HepG2 (cell line): ENCODE results near the gene MMP24OS. TPM values are rescaled to one million over a fixed set of nuclear protein-coding genes. Genes with fewer than 3 reads are reported as not detected.

Experiments
- DNMT1 ChIP-seq: sonication (generic); formaldehyde crosslinking; IDR thresholded peaks from 2 replicates; pipeline ENCODE4 v1.5.1; 2020; ENCODE audit warnings: mild to moderate bottlenecking, missing genetic modification reagents
- LCORL ChIP-seq, 2 experiments: fragments of 450-650 bp in 1 of 2; sonication (generic) in 1 of 2; formaldehyde crosslinking in 1 of 2; IDR thresholded peaks; 2 replicates each; pipeline versions ENCODE4 v1.5.0 to v1.6.1; 2017 to 2020; ENCODE audit warnings: antibody characterized with exemption in 1 of 2, missing genetic modification reagents in 1 of 2
- NFKBIZ ChIP-seq: IDR thresholded peaks from 2 replicates; pipeline ENCODE4 v1.6.1; 2018; ENCODE audit warnings: missing genetic modification reagents, missing compliant biosample characterization
- YEATS4 ChIP-seq: sonication (generic); formaldehyde crosslinking; IDR thresholded peaks from 2 replicates; pipeline ENCODE4 v1.4.0; 2020; ENCODE audit warnings: missing genetic modification reagents, borderline replicate concordance
- ZNF431 ChIP-seq: sonication (generic); formaldehyde crosslinking; IDR thresholded peaks from 2 replicates; pipeline ENCODE4 v1.9.0; 2022; ENCODE audit warnings: missing genetic modification reagents, low read depth, mild to moderate bottlenecking, borderline replicate concordance
- ZNF781 ChIP-seq: sonication (generic); formaldehyde crosslinking; IDR thresholded peaks from 2 replicates; pipeline ENCODE4 v1.5.1; 2020; ENCODE audit warnings: borderline replicate concordance, mild to moderate bottlenecking, missing genetic modification reagents; ENCODE audit errors: not compliant biosample characterization
- polyA plus RNA-seq, 8 experiments: library from polyadenylated mRNA; depleted of rRNA in 3 of 8; stranded (reverse) in 7 of 8; unstranded in 1 of 8; fragments of >200 nt; fragmentation: Illumina TruSeq in 4 of 8; extraction: Trizol in 4 of 8; gene quantifications; 2 replicates each; pipeline versions ENCODE4 v1.2.1 to v1.2.3, GENCODE V29; 2011 to 2016; ENCODE audit warnings: low read depth in 4 of 8, missing spikeins in 1 of 8, mixed read lengths in 1 of 8; ENCODE audit not compliant: insufficient read depth in 1 of 8
- total RNA-seq, 5 experiments: library from RNA; depleted of rRNA; stranded (reverse); fragments of >200 nt; fragmentation: Illumina TruSeq; extraction: Trizol; gene quantifications; 2 replicates each; pipeline ENCODE4 v1.2.3, GENCODE V29; 2016; ENCODE audit warnings: low read depth in 1 of 5
- TF ChIP-seq, protein P1 (sequence below): sonication (generic); formaldehyde crosslinking; IDR thresholded peaks from 2 replicates; pipeline ENCODE4 v1.5.0; 2020; ENCODE audit warnings: mild to moderate bottlenecking, missing genetic modification reagents
- TF ChIP-seq, protein P2 (sequence below): sonication (generic); formaldehyde crosslinking; IDR thresholded peaks from 2 replicates; pipeline ENCODE4 v1.4.0; 2020; ENCODE audit warnings: mild to moderate bottlenecking, missing genetic modification reagents

The MMP24OS gene
- total and polyA plus RNA-seq, 2 of the 13 experiments (the other 11 are each of a cell fraction or from before 2014, with no cell fraction given) = 6.0 to 8.5 TPM

DNA sequence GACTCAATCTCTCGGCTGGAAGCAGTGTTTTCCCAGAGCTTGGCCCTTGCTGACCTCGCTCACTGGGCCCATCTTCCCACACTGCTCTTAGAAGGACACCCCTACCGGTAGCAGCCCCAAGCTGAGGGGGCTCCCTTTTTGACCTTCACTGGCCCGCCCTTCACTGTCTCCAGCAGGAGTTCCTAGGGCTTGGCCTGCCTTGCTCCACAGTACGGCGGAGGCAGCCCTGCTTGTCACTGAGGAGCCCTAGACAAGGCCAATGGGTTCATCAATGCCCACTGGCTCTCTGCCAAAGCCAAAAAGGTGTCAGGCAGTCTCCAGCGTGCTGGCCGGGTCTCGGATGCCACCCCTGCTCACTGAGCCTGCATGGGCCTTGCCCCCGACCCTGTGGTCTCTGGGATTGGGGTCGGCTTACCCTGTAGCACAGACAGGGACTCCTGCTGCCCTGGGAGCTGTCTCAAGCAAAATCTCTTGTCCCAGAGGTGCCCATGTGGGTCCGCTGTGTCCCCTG, 2.1 kb downstream of the MMP24OS start (continued):
- TF ChIP-seq, protein P1, sequence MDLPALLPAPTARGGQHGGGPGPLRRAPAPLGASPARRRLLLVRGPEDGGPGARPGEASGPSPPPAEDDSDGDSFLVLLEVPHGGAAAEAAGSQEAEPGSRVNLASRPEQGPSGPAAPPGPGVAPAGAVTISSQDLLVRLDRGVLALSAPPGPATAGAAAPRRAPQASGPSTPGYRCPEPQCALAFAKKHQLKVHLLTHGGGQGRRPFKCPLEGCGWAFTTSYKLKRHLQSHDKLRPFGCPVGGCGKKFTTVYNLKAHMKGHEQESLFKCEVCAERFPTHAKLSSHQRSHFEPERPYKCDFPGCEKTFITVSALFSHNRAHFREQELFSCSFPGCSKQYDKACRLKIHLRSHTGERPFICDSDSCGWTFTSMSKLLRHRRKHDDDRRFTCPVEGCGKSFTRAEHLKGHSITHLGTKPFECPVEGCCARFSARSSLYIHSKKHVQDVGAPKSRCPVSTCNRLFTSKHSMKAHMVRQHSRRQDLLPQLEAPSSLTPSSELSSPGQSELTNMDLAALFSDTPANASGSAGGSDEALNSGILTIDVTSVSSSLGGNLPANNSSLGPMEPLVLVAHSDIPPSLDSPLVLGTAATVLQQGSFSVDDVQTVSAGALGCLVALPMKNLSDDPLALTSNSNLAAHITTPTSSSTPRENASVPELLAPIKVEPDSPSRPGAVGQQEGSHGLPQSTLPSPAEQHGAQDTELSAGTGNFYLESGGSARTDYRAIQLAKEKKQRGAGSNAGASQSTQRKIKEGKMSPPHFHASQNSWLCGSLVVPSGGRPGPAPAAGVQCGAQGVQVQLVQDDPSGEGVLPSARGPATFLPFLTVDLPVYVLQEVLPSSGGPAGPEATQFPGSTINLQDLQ (CRISPR knock-in tag) = no peak
- TF ChIP-seq DNMT1 (CRISPR knock-in tag) (0 out of 2 replicates have a peak, but pooled peaks have one; percentile 14), LCORL (IDR thresholded peaks at IDR 0.05) (no peak), LCORL (CRISPR knock-in tag; IDR thresholded peaks at IDR 0.05) (no peak), YEATS4 (CRISPR knock-in tag) (no peak), NFKBIZ (CRISPR knock-in tag) (no peak), ZNF431 (CRISPR knock-in tag) (no peak), ZNF781 (CRISPR knock-in tag) (no peak)
- TF ChIP-seq, protein P2, sequence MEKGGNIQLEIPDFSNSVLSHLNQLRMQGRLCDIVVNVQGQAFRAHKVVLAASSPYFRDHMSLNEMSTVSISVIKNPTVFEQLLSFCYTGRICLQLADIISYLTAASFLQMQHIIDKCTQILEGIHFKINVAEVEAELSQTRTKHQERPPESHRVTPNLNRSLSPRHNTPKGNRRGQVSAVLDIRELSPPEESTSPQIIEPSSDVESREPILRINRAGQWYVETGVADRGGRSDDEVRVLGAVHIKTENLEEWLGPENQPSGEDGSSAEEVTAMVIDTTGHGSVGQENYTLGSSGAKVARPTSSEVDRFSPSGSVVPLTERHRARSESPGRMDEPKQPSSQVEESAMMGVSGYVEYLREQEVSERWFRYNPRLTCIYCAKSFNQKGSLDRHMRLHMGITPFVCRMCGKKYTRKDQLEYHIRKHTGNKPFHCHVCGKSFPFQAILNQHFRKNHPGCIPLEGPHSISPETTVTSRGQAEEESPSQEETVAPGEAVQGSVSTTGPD = no peak
